HCT116 (cell line): ENCODE data around the gene PSMA6. TPM values are rescaled to one million over a fixed set of nuclear protein-coding genes. Genes with fewer than 3 reads are reported as not detected.

Source experiments
- ATAC-seq: fragments of 200-7000 bp; cut with Tn5 transposase; 2 replicates; pipeline ENCODE4 v1.9.1; 2020; ENCODE audit warnings: mild to moderate bottlenecking, moderate library complexity
- BruUV-seq: library from RNA; stranded (reverse); fragments of 400-500 nt; replicated peaks from 2 replicates; lab custom pipeline; 2021; lab: Mats Ljungman, UMichigan
- CTCF ChIA-PET: fragments of 300-600 bp; sonication (Branson Sonifier 250); formaldehyde crosslinking; loops from one replicate; lab custom pipeline; 2021; ENCODE audit warnings: antibody characterized with exemption; lab: Charles Lee
- POLR2A ChIA-PET: fragments of 300-600, 350-600 bp; sonication (Branson Sonifier 250); formaldehyde crosslinking; loops from one replicate; lab custom pipeline; 2021; ENCODE audit warnings: antibody characterized with exemption; lab: Charles Lee
- RAD21 ChIA-PET, 2 experiments: fragments of 300-600 bp; sonication (Branson Sonifier 250); formaldehyde crosslinking; loops; one replicate each; lab custom pipeline; 2023; ENCODE audit warnings: low total read pairs in 2 of 2; ENCODE audit not compliant: uncharacterized antibody in 2 of 2, unreplicated experiment in 2 of 2, low non-redundant PET in 1 of 2; lab: Charles Lee
- DNase-seq: peaks from one replicate; pipeline ENCODE4 v3.0.0-alpha.2; 2010; ENCODE audit warnings: low read depth, low spot score
- H2AFZ ChIP-seq: fragments of 200-600 bp; shearing (Covaris generic), sonication (generic); 2 replicates; pipeline ENCODE4 v1.6.1; 2017; ENCODE audit warnings: low read depth, mixed run types, mixed read lengths, antibody characterized with exemption, low read length; ENCODE audit not compliant: poor library complexity, severe bottlenecking
- H3K27ac ChIP-seq: 2 replicates; pipeline ENCODE4 v1.5.1; 2012; ENCODE audit warnings: low read depth, low read length
- H3K27me3 ChIP-seq: fragments of 200-600 bp; sonication (generic); 2 replicates; pipeline ENCODE4 v1.6.1; 2016; ENCODE audit warnings: mixed run types, low read length, mixed read lengths; ENCODE audit not compliant: insufficient read depth
- H3K36me3 ChIP-seq, 2 experiments: fragments of 200-500 bp in 1 of 2; fragments of 200-600 bp in 1 of 2; sonication (Bioruptor generic) in 1 of 2; sonication (generic) in 1 of 2; 2 replicates each; pipeline versions ENCODE4 v1.5.1 to v1.6.1; 2014 to 2016; ENCODE audit warnings: low read length in 2 of 2, inconsistent platforms in 1 of 2, mixed read lengths in 1 of 2, mixed run types in 1 of 2; ENCODE audit not compliant: insufficient read depth in 2 of 2, control insufficient read depth in 1 of 2
- H3K4me1 ChIP-seq, 2 experiments: fragments of 200-600 bp in 1 of 2; sonication (generic) in 1 of 2; 2 replicates each; pipeline versions ENCODE4 v1.5.1 to v1.6.1; 2012 to 2017; ENCODE audit warnings: low read length in 2 of 2, inconsistent platforms in 1 of 2, mild to moderate bottlenecking in 1 of 2, mixed read lengths in 1 of 2, mixed run types in 1 of 2, moderate library complexity in 1 of 2; ENCODE audit not compliant: insufficient read depth in 2 of 2, control insufficient read depth in 1 of 2
- H3K4me2 ChIP-seq: fragments of 200-600 bp; sonication (generic); 2 replicates; pipeline ENCODE4 v1.6.1; 2017; ENCODE audit warnings: mixed run types, low read length, mixed read lengths
- H3K4me3 ChIP-seq, 2 experiments: fragments of 200-600 bp in 1 of 2; sonication (generic) in 1 of 2; replicated peaks in 1 of 2; 2 replicates each; pipeline ENCODE4 v1.5.1; 2011 to 2016; ENCODE audit warnings: low read length in 2 of 2, control low read depth in 1 of 2, low read depth in 1 of 2, mild to moderate bottlenecking in 1 of 2, mixed read lengths in 1 of 2, mixed run types in 1 of 2
- H3K79me2 ChIP-seq: fragments of 200-600 bp; sonication (generic); 2 replicates; pipeline ENCODE4 v1.6.1; 2017; ENCODE audit warnings: mild to moderate bottlenecking, mixed run types, low read length, moderate library complexity, mixed read lengths; ENCODE audit not compliant: insufficient read depth
- H3K9ac ChIP-seq: fragments of 200-600 bp; sonication (generic); 2 replicates; pipeline ENCODE4 v1.6.1; 2016; ENCODE audit warnings: low read length, mixed read lengths
- H3K9me2 ChIP-seq: fragments of 200-600 bp; sonication (generic), shearing (Covaris generic); 2 replicates; pipeline ENCODE4 v1.6.1; 2017; ENCODE audit warnings: mixed run types, mild to moderate bottlenecking, moderate library complexity; ENCODE audit not compliant: insufficient read depth
- H3K9me3 ChIP-seq, 2 experiments: fragments of 200-500 bp in 1 of 2; fragments of 200-600 bp in 1 of 2; sonication (Bioruptor generic) in 1 of 2; sonication (generic) in 1 of 2; 2 replicates each; pipeline ENCODE4 v1.6.1; 2014 to 2017; ENCODE audit warnings: low read length in 2 of 2, mixed read lengths in 2 of 2, inconsistent platforms in 1 of 2, low read depth in 1 of 2, mild to moderate bottlenecking in 1 of 2, mixed run types in 1 of 2, moderate library complexity in 1 of 2; ENCODE audit not compliant: control insufficient read depth in 1 of 2, insufficient read depth in 1 of 2
- H4K20me1 ChIP-seq: fragments of 200-600 bp; sonication (generic), shearing (Covaris generic); 2 replicates; pipeline ENCODE4 v1.6.1; 2017; ENCODE audit warnings: mixed run types, mild to moderate bottlenecking, moderate library complexity; ENCODE audit not compliant: insufficient read depth
- POLR2AphosphoS5 ChIP-seq: IDR thresholded peaks from 2 replicates; pipeline ENCODE4 v1.6.1; 2011; ENCODE audit warnings: mild to moderate bottlenecking, low read depth, low read length, moderate library complexity
- YY1 ChIP-seq: IDR thresholded peaks from 2 replicates; pipeline ENCODE4 v1.6.1; 2011; ENCODE audit warnings: low read length, low read depth, moderate library complexity, mild to moderate bottlenecking; ENCODE audit not compliant: insufficient replicate concordance; ENCODE audit errors: extremely low read depth
- ZBTB33 ChIP-seq: IDR thresholded peaks from 2 replicates; pipeline ENCODE4 v1.6.1; 2011; ENCODE audit warnings: mild to moderate bottlenecking, low read length, moderate library complexity; ENCODE audit not compliant: insufficient replicate concordance; ENCODE audit errors: extremely low read depth
- ZFX ChIP-seq: fragments of 450-650 bp; IDR thresholded peaks from 2 replicates; pipeline ENCODE4 v1.6.1; 2017
- intact Hi-C: fragments of 100-400 bp; cut with micrococcal nuclease; formaldehyde crosslinking; loops from 2 replicates; pipeline ENCODE4 v1.10.0; 2022
- total RNA-seq: library from RNA; stranded (reverse); gene quantifications from one replicate; pipeline ENCODE4 v1.2.1, GENCODE V29; 2021; ENCODE audit not compliant: unreplicated experiment

Gene PSMA6
- total RNA-seq, 1 experiment from 2014 or later = 194 TPM

- CTCF ChIA-PET = interaction anchor here (1.1 kb wide), 1 partner anchor 10 kb away, joined by 4 read pairs; no protein-coding TSS in a partner anchor
- no peaks in the 10 kb centered on the region for H3K36me3 ChIP-seq
- no peak for TF ChIP-seq YY1
- no peak for TF ChIP-seq ZBTB33
- no peak for TF ChIP-seq ZFX
- peak; percentile 38; the same call in 1 of the 2 replicates for TF ChIP-seq POLR2AphosphoS5
- TF ChIP-seq, all 23 proteins: peak for 1
- H3K9me2 ChIP-seq = no peaks in the 10 kb centered on the region
- H3K9ac ChIP-seq = peak overlapping the region; percentile 8; the same call in 1 of the 2 replicates
- no peaks in the 10 kb centered on the region for H3K79me2 ChIP-seq
- no peaks in the 10 kb centered on the region for H4K20me1 ChIP-seq
- no peak overlapping the region for H3K4me3 ChIP-seq
- H3K27me3 ChIP-seq = no peaks in the 10 kb centered on the region
- no peak overlapping the region for H2AFZ ChIP-seq
- no TSS peak for BruUV-seq
- H3K9me3 ChIP-seq = no peaks in the 10 kb centered on the region
- RAD21 ChIA-PET = no interaction called here
- intact Hi-C loops = no loop called here
- H3K4me2 ChIP-seq = peak overlapping the region; percentile 50
- DNase-seq (peak; percentile 45), ATAC-seq (peak; percentile 99)
- H3K27ac ChIP-seq = peak overlapping the region; percentile 50; the same call in 1 of the 2 replicates
- H3K4me1 ChIP-seq = peaks cover 30 to 32% of the 10 kb centered on the region in 2 experiments; a peak in 3 of 4 replicates
- POLR2A ChIA-PET = interaction anchor here (0.6 to 1.4 kb wide), 5 partner anchors 9 to 50 kb away, joined by 3 to 5 read pairs (median 4); partner anchors contain the start of gene PSMA6
Observed at GRCh38 chr14:35341751-35342488, 49.7 kb downstream of the PSMA6 start.
